Stimulated activated naive CD8-positive, alpha-beta T cell treated with anti-CD3 and anti-CD28 coated beads, Interleukin-15, Interleukin-2, amounts not matched to agents 100 ng/mL and 50 ng/mL, for 24 hours (primary cell): ENCODE measurements around the gene ARHGAP25.
A peak's percentile ranks its signal among the peaks of the same experiment; 100 is the strongest.

Experiments used
- H3K27ac Mint-ChIP-seq: one replicate; pipeline ENCODE4 v1.8.0; 2021; ENCODE audit warnings: mild to moderate bottlenecking, mixed read lengths
- H3K27me3 Mint-ChIP-seq: one replicate; pipeline ENCODE4 v1.8.0; 2021; ENCODE audit warnings: mixed read lengths
- H3K36me3 Mint-ChIP-seq: one replicate; pipeline ENCODE4 v1.8.0; 2021; ENCODE audit warnings: low read depth, mixed read lengths
- H3K4me1 Mint-ChIP-seq: one replicate; pipeline ENCODE4 v1.8.0; 2021; ENCODE audit warnings: low read depth, mixed read lengths
- H3K4me3 Mint-ChIP-seq: one replicate; pipeline ENCODE4 v1.8.0; 2021; ENCODE audit warnings: mild to moderate bottlenecking, mixed read lengths
- H3K9me3 Mint-ChIP-seq: one replicate; pipeline ENCODE4 v1.8.0; 2021; ENCODE audit warnings: mixed read lengths

ARHGAP25 gene

GRCh38 chr2:68762665-68763064, 28.1 kb downstream of the ARHGAP25 start:
- H3K4me3 Mint-ChIP-seq: peak overlapping the region; percentile 74
- H3K27ac Mint-ChIP-seq: peak overlapping the region; percentile 86
- H3K4me1 Mint-ChIP-seq: peaks cover 99% of the 10 kb centered on the region
- peaks cover 19% of the 10 kb centered on the region for H3K36me3 Mint-ChIP-seq
- no peaks in the 10 kb centered on the region for H3K27me3 Mint-ChIP-seq
- H3K9me3 Mint-ChIP-seq: no peaks in the 10 kb centered on the region

- peak overlapping the region; percentile 88 for H3K27ac Mint-ChIP-seq
These were observed 29.6 kb downstream of the ARHGAP25 start for GRCh38 chr2:68764041-68764805.

GRCh38 chr2:68764806-68765311, 30.2 kb downstream of the ARHGAP25 start:
- Mint-ChIP-seq H3K4me3 (peak overlapping the region; percentile 82), H3K4me1 (peaks cover 99% of the 10 kb centered on the region), H3K27me3 (no peaks in the 10 kb centered on the region), H3K27ac (peak overlapping the region; percentile 88), H3K36me3 (no peaks in the 10 kb centered on the region), H3K9me3 (no peaks in the 10 kb centered on the region)

More at GRCh38 chr2:68764041-68764805, 29.6 kb downstream of the ARHGAP25 start:
- Mint-ChIP-seq H3K4me1 (peaks cover 99% of the 10 kb centered on the region), H3K27me3 (no peaks in the 10 kb centered on the region), H3K9me3 (no peaks in the 10 kb centered on the region), H3K36me3 (peaks cover 5% of the 10 kb centered on the region), H3K4me3 (peak overlapping the region; percentile 82)

- H3K4me1 Mint-ChIP-seq: peaks cover 100% of the 10 kb centered on the region
- no peaks in the 10 kb centered on the region for H3K36me3 Mint-ChIP-seq
- H3K9me3 Mint-ChIP-seq: no peaks in the 10 kb centered on the region
- H3K4me3 Mint-ChIP-seq: peak overlapping the region; percentile 80
- no peaks in the 10 kb centered on the region for H3K27me3 Mint-ChIP-seq
- H3K27ac Mint-ChIP-seq: peak overlapping the region; percentile 97
These were observed 31.2 kb downstream of the ARHGAP25 start for GRCh38 chr2:68765739-68766375.

GRCh38 chr2:68766376-68766845, 31.8 kb downstream of the ARHGAP25 start:
- no peaks in the 10 kb centered on the region for H3K36me3 Mint-ChIP-seq
- H3K27me3 Mint-ChIP-seq: no peaks in the 10 kb centered on the region
- peak overlapping the region; percentile 80 for H3K4me3 Mint-ChIP-seq
- H3K9me3 Mint-ChIP-seq: no peaks in the 10 kb centered on the region
- peak overlapping the region; percentile 97 for H3K27ac Mint-ChIP-seq
- peaks cover 100% of the 10 kb centered on the region for H3K4me1 Mint-ChIP-seq

- no peaks in the 10 kb centered on the region for H3K9me3 Mint-ChIP-seq
- H3K27ac Mint-ChIP-seq: peak overlapping the region; percentile 97
- H3K4me3 Mint-ChIP-seq: peak overlapping the region; percentile 80
- no peaks in the 10 kb centered on the region for H3K27me3 Mint-ChIP-seq
- peaks cover 100% of the 10 kb centered on the region for H3K4me1 Mint-ChIP-seq
- H3K36me3 Mint-ChIP-seq: peaks cover 4% of the 10 kb centered on the region
These were observed 32.7 kb downstream of the ARHGAP25 start for GRCh38 chr2:68767031-68767961.

GRCh38 chr2:68767996-68768395, 33.4 kb downstream of the ARHGAP25 start:
- peak overlapping the region; percentile 97 for H3K27ac Mint-ChIP-seq
- H3K36me3 Mint-ChIP-seq: peaks cover 11% of the 10 kb centered on the region
- H3K4me1 Mint-ChIP-seq: peaks cover 100% of the 10 kb centered on the region
- no peaks in the 10 kb centered on the region for H3K9me3 Mint-ChIP-seq
- H3K27me3 Mint-ChIP-seq: no peaks in the 10 kb centered on the region
- peak overlapping the region; percentile 80 for H3K4me3 Mint-ChIP-seq

GRCh38 chr2:68768461-68768860, 33.9 kb downstream of the ARHGAP25 start:
- Mint-ChIP-seq H3K27ac (peak overlapping the region; percentile 84), H3K27me3 (no peaks in the 10 kb centered on the region), H3K4me1 (peaks cover 100% of the 10 kb centered on the region), H3K4me3 (peak overlapping the region; percentile 80), H3K9me3 (no peaks in the 10 kb centered on the region), H3K36me3 (peaks cover 12% of the 10 kb centered on the region)

GRCh38 chr2:68768951-68769350, 34.3 kb downstream of the ARHGAP25 start:
- H3K36me3 Mint-ChIP-seq: peaks cover 12% of the 10 kb centered on the region
- peak overlapping the region; percentile 84 for H3K27ac Mint-ChIP-seq
- peak overlapping the region; percentile 80 for H3K4me3 Mint-ChIP-seq
- peaks cover 100% of the 10 kb centered on the region for H3K4me1 Mint-ChIP-seq
- H3K9me3 Mint-ChIP-seq: no peaks in the 10 kb centered on the region
- H3K27me3 Mint-ChIP-seq: no peaks in the 10 kb centered on the region

GRCh38 chr2:68769586-68770270, 35.1 kb downstream of the ARHGAP25 start:
- Mint-ChIP-seq H3K36me3 (peaks cover 12% of the 10 kb centered on the region), H3K9me3 (no peaks in the 10 kb centered on the region), H3K4me3 (peak overlapping the region; percentile 66), H3K27me3 (no peaks in the 10 kb centered on the region), H3K27ac (peak overlapping the region; percentile 92), H3K4me1 (peaks cover 99% of the 10 kb centered on the region)

- Mint-ChIP-seq H3K4me3 (peak overlapping the region; percentile 66), H3K27me3 (no peaks in the 10 kb centered on the region), H3K4me1 (peaks cover 97% of the 10 kb centered on the region), H3K27ac (peak overlapping the region; percentile 92), H3K36me3 (peaks cover 17% of the 10 kb centered on the region), H3K9me3 (no peaks in the 10 kb centered on the region)
These were observed 35.9 kb downstream of the ARHGAP25 start for GRCh38 chr2:68770271-68771111.

GRCh38 chr2:68771211-68771751, 36.7 kb downstream of the ARHGAP25 start:
- Mint-ChIP-seq H3K36me3 (peaks cover 25% of the 10 kb centered on the region), H3K4me1 (peaks cover 97% of the 10 kb centered on the region), H3K27me3 (no peaks in the 10 kb centered on the region), H3K27ac (peak overlapping the region; percentile 92), H3K4me3 (peak overlapping the region; percentile 66), H3K9me3 (no peaks in the 10 kb centered on the region)

- H3K27me3 Mint-ChIP-seq: no peaks in the 10 kb centered on the region
- no peaks in the 10 kb centered on the region for H3K9me3 Mint-ChIP-seq
- H3K4me1 Mint-ChIP-seq: peaks cover 97% of the 10 kb centered on the region
- peaks cover 33% of the 10 kb centered on the region for H3K36me3 Mint-ChIP-seq
- H3K4me3 Mint-ChIP-seq: peak overlapping the region; percentile 41
- H3K27ac Mint-ChIP-seq: peak overlapping the region; percentile 92
These were observed 37.5 kb downstream of the ARHGAP25 start for GRCh38 chr2:68772109-68772508.
